ENCODE measurements around the gene PRX.

DNA sequence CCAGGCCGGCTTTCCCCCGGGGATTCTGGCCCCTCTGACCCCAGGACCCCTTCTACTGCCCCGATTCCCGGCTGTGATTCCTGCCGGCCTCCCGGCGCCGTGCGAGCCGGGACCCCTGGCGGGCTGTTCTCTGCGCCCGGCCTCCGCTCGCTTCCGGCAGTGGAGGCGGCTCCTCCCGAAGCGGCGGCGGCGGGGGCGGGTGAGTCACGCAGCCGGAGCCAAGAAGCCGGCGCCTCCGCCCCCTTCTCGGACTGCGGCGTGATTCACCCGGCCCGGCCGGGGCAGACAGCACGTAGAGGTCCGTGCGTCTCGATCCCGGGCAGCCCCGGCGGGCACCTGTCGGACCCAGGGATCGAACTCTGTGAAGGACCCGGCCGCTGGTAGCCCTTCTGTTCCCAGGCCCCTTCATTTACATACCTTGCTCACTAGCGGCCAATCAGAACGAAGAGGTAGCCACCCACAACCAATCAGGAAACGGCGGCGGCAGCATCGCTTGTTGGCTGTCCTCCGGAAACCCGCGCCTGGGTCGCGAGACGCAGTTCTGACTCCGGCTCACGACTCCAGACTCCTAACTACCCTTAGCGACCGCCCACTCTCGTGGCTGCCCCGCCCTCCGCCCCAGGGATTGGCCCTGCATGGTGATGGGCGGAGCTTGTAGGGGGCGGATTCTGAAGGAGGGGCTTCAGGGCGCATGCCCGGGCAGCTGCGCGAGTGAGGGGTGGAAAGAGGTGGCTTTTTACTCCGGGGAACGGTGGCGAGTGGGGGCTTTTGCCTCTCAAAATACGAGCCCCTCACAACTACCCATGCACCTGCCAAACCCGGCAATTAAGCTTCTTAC, 12.5 kb upstream of the PRX start, which contains the start of gene SERTAD1:
- TF ChIP-seq ZNF121 (CRISPR knock-in tag; conservative IDR thresholded peaks at IDR 0.05) = peak; percentile 36; the same call in 1 of the 2 replicates
- TF ChIP-seq, protein P1, sequence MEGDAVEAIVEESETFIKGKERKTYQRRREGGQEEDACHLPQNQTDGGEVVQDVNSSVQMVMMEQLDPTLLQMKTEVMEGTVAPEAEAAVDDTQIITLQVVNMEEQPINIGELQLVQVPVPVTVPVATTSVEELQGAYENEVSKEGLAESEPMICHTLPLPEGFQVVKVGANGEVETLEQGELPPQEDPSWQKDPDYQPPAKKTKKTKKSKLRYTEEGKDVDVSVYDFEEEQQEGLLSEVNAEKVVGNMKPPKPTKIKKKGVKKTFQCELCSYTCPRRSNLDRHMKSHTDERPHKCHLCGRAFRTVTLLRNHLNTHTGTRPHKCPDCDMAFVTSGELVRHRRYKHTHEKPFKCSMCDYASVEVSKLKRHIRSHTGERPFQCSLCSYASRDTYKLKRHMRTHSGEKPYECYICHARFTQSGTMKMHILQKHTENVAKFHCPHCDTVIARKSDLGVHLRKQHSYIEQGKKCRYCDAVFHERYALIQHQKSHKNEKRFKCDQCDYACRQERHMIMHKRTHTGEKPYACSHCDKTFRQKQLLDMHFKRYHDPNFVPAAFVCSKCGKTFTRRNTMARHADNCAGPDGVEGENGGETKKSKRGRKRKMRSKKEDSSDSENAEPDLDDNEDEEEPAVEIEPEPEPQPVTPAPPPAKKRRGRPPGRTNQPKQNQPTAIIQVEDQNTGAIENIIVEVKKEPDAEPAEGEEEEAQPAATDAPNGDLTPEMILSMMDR (IDR thresholded peaks at IDR 0.05 in 2 of 3, conservative IDR thresholded peaks at IDR 0.05 in 1 of 3; ENCODE audit: insufficient read depth in 2 of 3, low read depth in 1 of 3, low read length in 3 of 3) = peak; percentile 50 to 65 (median 58); a peak in 5 of 6 replicates
- TF ChIP-seq ZNF24 (IDR thresholded peaks at IDR 0.05) = no peak; the same call in 1 of the 2 replicates
- TF ChIP-seq CREB1 (IDR thresholded peaks at IDR 0.05) = no peak
- peak; percentile 36; the same call in 1 of the 2 replicates for TF ChIP-seq CREB1 (CRISPR knock-in tag; IDR thresholded peaks at IDR 0.05)
- no peak for TF ChIP-seq BMI1 (IDR thresholded peaks at IDR 0.05; ENCODE audit: low read length)
- TF ChIP-seq MYBL2 (IDR thresholded peaks at IDR 0.05; ENCODE audit: low read depth) = no peak
- TF ChIP-seq MYBL2 (CRISPR knock-in tag; IDR thresholded peaks at IDR 0.05; ENCODE audit: borderline replicate concordance) = no peak
- TF ChIP-seq SETDB1 (IDR thresholded peaks at IDR 0.05; ENCODE audit: low read length) = no peak
- peak; percentile 88 for TF ChIP-seq POLR2AphosphoS5 (IDR thresholded peaks at IDR 0.05; ENCODE audit: control insufficient read depth, insufficient read depth, low read depth, low read length)
- TF ChIP-seq CBFA2T3 (IDR thresholded peaks at IDR 0.05) = peak; percentile 18; the same call in 1 of the 2 replicates
- TF ChIP-seq ZBTB8A (IDR thresholded peaks at IDR 0.05; ENCODE audit: partially characterized antibody) = no peak
- peak; percentile 74; the same call in 1 of the 2 replicates for TF ChIP-seq ELF4 (CRISPR knock-in tag; IDR thresholded peaks at IDR 0.05)
